ENCODE results near the gene ICOS.

Gene ICOS

GRCh38 chr2:203996692-203997091 lies 60.1 kb downstream of the ICOS start:
- TF ChIP-seq, protein P1, sequence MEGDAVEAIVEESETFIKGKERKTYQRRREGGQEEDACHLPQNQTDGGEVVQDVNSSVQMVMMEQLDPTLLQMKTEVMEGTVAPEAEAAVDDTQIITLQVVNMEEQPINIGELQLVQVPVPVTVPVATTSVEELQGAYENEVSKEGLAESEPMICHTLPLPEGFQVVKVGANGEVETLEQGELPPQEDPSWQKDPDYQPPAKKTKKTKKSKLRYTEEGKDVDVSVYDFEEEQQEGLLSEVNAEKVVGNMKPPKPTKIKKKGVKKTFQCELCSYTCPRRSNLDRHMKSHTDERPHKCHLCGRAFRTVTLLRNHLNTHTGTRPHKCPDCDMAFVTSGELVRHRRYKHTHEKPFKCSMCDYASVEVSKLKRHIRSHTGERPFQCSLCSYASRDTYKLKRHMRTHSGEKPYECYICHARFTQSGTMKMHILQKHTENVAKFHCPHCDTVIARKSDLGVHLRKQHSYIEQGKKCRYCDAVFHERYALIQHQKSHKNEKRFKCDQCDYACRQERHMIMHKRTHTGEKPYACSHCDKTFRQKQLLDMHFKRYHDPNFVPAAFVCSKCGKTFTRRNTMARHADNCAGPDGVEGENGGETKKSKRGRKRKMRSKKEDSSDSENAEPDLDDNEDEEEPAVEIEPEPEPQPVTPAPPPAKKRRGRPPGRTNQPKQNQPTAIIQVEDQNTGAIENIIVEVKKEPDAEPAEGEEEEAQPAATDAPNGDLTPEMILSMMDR (IDR thresholded peaks at IDR 0.05; ENCODE audit: low read length, missing control alignments) = no peak

DNA sequence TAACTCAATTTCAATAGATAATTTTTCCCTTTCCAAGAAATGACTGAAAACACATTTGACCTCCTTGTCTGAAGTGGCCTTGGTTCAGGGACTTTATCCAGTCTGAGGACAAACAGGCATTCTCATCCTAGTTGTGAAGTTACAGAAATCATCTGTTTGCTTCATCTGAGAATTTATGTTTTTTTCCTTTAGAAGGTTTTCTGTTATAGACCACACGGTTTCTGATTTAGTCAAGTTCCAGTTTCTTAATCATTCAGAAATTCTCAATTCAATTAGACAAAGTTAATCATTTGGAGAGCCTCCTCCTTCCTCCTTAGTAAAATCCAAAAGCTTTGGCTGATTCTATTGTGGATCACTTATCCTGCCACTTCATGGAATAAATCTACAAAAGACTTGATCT lies 60.9 kb downstream of the ICOS start:
- TF ChIP-seq, protein P1 (IDR thresholded peaks at IDR 0.05; ENCODE audit: low read length, missing control alignments) = no peak
- H3K4me3 ChIP-seq (replicated peaks; ENCODE audit: low read depth, low read length) = no peak overlapping the region
- no peak for DNase-seq (ENCODE audit: low read depth)

More at GRCh38 chr2:203996692-203997091, 60.1 kb downstream of the ICOS start:
- no peak overlapping the region for H3K4me3 ChIP-seq (replicated peaks; ENCODE audit: low read depth, low read length)
- no peak for DNase-seq (ENCODE audit: low read depth)

DNA sequence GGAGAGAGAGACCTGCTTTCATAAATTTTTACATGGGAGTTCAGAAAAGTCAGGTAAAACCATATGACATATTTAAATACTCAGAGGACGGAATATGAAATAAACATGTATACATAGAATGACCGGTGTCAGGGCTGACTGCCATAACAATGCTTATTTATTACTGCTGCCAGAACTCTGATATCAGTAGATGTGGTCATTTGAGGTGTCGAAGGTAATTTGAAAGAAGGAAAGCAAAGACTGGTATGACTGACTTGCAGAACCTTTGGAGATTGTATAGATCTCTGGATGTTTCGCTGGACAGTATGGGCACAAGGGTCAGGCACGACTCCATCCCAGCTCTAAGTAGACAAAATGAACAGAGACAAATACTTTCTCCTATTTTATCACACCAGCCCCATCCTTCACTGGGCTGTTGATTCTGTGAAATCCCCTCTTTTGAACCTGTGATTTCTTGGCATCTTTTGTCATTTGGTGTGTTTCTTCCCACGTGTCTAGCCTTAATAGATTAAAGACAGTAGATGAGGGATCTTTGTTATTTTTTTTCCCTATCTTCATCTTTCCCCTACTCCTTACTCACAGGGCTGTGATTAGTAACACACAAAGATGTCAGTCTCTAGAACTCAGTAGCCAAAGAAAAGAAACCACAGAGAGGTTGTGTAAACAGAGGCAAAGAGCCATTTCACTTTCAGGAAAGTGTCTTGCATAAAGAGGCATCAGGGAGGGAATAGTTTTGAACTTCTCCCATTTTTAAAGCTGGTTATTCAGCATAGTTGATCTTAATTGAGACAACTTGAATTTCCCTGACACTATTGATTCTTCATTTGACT lies 61.6 kb downstream of the ICOS start:
- TF ChIP-seq, protein P1 (IDR thresholded peaks at IDR 0.05; ENCODE audit: low read length, missing control alignments) = no peak
- peak; percentile 16 for DNase-seq (ENCODE audit: low read depth)

GRCh38 chr2:203999835-204000234 lies 63.3 kb downstream of the ICOS start:
- H3K4me3 ChIP-seq (replicated peaks; ENCODE audit: low read depth, low read length) = no peak overlapping the region
- no peak for DNase-seq (ENCODE audit: low read depth)
- TF ChIP-seq, protein P1 (IDR thresholded peaks at IDR 0.05; ENCODE audit: low read length, missing control alignments) = no peak

More for the DNA sequence above, 61.6 kb downstream of the ICOS start:
- no peak overlapping the region for H3K4me3 ChIP-seq (replicated peaks; ENCODE audit: low read depth, low read length)

DNA sequence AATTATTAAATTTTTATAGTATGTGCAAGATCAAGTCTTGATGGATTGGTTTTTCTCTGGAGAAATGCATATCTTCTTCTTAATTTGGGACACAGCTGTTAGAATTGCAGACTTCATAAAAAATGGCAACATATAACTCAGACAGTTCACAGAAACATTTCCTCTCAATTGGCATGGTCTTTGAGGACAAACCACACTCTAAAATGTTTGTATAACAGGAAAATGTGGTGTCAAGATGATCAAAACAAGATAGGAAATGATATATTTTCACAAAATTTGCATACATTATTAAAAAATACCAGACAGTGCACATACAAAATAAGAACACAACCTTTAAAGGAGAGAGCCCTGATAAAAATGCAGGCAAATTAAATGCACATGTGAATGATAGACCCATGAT lies 63.9 kb downstream of the ICOS start:
- TF ChIP-seq, protein P1 (IDR thresholded peaks at IDR 0.05; ENCODE audit: low read length, missing control alignments) = no peak
- no peak overlapping the region for H3K4me3 ChIP-seq (replicated peaks; ENCODE audit: low read depth, low read length)
- no peak for DNase-seq (ENCODE audit: low read depth)

DNA sequence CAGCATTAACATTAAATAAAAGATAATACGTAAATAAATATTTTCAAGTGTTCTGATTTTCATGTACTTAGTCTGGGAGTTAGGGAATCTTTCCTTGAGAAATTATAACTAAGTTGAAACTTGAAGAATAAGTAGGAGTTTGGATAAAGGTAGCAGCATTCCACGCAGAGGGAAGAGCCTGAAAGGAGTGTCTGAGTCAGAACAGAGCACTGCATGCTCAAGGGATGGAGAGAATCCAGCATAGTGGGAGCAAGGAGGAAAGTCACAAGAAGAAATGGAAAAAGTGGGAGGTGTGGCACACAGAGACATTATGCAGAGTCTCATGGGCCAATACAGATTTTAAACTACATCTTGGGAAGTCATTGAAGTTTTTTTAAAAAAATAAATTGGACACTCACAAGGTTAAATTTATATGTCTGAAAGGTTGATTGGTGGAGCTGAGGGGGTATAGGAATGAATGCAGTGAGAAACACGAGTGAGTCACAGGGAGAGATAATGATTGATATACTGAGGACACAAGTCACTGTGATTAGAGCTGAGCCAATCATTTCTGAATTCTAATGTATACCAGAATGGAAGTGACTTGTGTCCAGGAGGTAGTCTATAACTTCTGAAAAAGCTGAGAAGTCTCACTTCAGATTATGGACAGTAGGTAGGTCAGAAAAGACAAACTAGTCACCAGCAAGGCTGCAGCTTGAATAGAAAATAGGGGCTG lies 66.9 kb downstream of the ICOS start:
- TF ChIP-seq, protein P1 (IDR thresholded peaks at IDR 0.05; ENCODE audit: low read length, missing control alignments) = no peak
- no peak for DNase-seq (ENCODE audit: low read depth)
- H3K4me3 ChIP-seq (replicated peaks; ENCODE audit: low read depth, low read length) = no peak overlapping the region

Measured in fibroblast of pulmonary artery (primary cell).